Adrenal gland (tissue), 12 donors: Measurements from ENCODE around the gene KAT6B. TPM values are rescaled to one million over a fixed set of nuclear protein-coding genes. Genes with fewer than 3 reads are reported as not detected.

Experiments
- DNase-seq, 7 donors: peaks; one replicate each; pipeline ENCODE4 v3.0.0-alpha.2; 2019 to 2020
- H3K27ac ChIP-seq, 5 donors: fragments of 200-600 bp; sonication (generic) in 4 of 5; 1 replicate in 3 of 5; 2 replicates in 2 of 5; pipeline versions ENCODE4 v1.5.1 to v1.8.0; 2016 to 2020; ENCODE audit warnings: mild to moderate bottlenecking in 1 of 5
- H3K27me3 ChIP-seq: fragments of 200-600 bp; 2 replicates; pipeline ENCODE4 v1.8.0; 2021
- H3K36me3 ChIP-seq, 2 donors: fragments of 200-600 bp; replicated peaks in 1 of 2; 1 replicate in 1 of 2; 2 replicates in 1 of 2; pipeline versions ENCODE4 v1.5.1 to v1.8.0; 2018 to 2022
- H3K4me1 ChIP-seq, 2 donors: fragments of 200-600 bp; replicated peaks in 1 of 2; 1 replicate in 1 of 2; 2 replicates in 1 of 2; pipeline versions ENCODE4 v1.5.1 to v1.8.0; 2018 to 2021
- H3K4me3 ChIP-seq, 4 donors: fragments of 200-600 bp; sonication (generic) in 3 of 4; one replicate each; pipeline ENCODE4 v1.5.1; 2016 to 2018
- H3K9me3 ChIP-seq, 3 donors: fragments of 200-600 bp; sonication (generic) in 1 of 3; replicated peaks in 1 of 3; 1 replicate in 2 of 3; 2 replicates in 1 of 3; pipeline versions ENCODE4 v1.5.1 to v1.8.0; 2016 to 2021
- POLR2A ChIP-seq, 2 donors: fragments of 450-650 bp; IDR thresholded peaks; one replicate each; pipeline ENCODE4 v1.6.1; 2017; ENCODE audit warnings: antibody characterized with exemption in 2 of 2, mild to moderate bottlenecking in 2 of 2, moderate library complexity in 1 of 2
- WGBS, 4 donors: extraction: QIAGEN DNeasy Blood & Tissue Kit in 2 of 4; methylation state at CpG; one replicate each; pipeline versions ENCODE4 v1.1.5 to v1.1.7; 2013 to 2017; 5-methylcytosine and 5-hydroxymethylcytosine counted together
- intact Hi-C, 2 donors: fragments of 100-400 bp; cut with DNase I; formaldehyde crosslinking; loops; one replicate each; pipeline versions ENCODE4 v1.14.1 to v1.15.0; 2022 to 2023
- polyA plus RNA-seq, 3 donors: library from polyadenylated mRNA; stranded (reverse); fragments of 200-250 nt in 2 of 3; fragments of 350-450 nt in 1 of 3; fragmentation: Illumina TruSeq in 1 of 3; extraction: RNeasy Lipid Tissue Mini Kit (QIAGEN cat#74804) in 1 of 3; gene quantifications; one replicate each; pipeline ENCODE4 v1.2.3, GENCODE V29; 2013 to 2014
- total RNA-seq, 9 donors: library from RNA; depleted of rRNA in 4 of 9; stranded (reverse); fragments of >200 nt in 4 of 9; fragments of 120-200 nt in 1 of 9; fragmentation: NEBNext Ultra II Directional in 1 of 9; extraction: Animal tissue kit (Norgen Biotek cat#: 25700) in 1 of 9; gene quantifications; one replicate each; pipeline versions ENCODE4 v1.1.0 to v1.2.4, GENCODE V29; 2013 to 2023
- TF ChIP-seq, protein P1 (sequence below), 6 experiments: fragments of 450-650 bp in 4 of 6; fragments of 200-600 bp in 2 of 6; sonication (generic) in 1 of 6; IDR thresholded peaks; 1 replicate in 5 of 6; 2 replicates in 1 of 6; pipeline versions ENCODE4 v1.5.1 to v1.8.0; 2016 to 2021; ENCODE audit warnings: antibody characterized with exemption in 6 of 6, mild to moderate bottlenecking in 2 of 6, moderate library complexity in 1 of 6
- donor health status: healthy with polysubstance abuse.
- donor health status: Bipolar disorder and iron deficiency.
- donor health status: DM: yes; HTN: yes; CAD: no.
- donor health status: DM: no; HTN: no; CAD: no.
- donor health status: DM: no; HTN: no; CAD: no.
- donor health status: DM: yes; HTN: yes; CAD: no.

Gene KAT6B
- total and polyA plus RNA-seq, 12 donors, result 6.0 to 50.2 (median 25.8) TPM

DNA sequence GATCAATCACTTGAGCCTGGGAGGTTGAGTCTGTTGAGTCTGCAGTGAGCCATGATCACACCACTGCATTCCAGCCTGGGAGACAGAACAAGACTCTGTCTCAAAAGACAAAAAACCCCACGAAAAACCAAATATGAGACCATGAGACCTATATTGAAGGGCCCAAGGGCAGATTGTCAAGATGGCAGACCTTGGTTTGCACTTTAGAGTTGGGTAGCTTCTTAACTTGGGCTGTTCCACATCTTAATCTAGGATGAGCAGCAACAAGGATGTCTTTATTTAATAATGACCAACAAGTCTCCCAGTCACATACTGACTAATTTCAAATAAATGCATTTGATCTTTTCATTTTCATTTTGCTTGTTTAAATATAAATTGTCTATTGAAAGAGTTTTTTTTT, 43.8 kb downstream of the KAT6B start:
- intact Hi-C loops, result no loop called here
- H3K4me1 ChIP-seq, result peaks cover 0 to 23% of the 10 kb centered on the region in 2 donors

DNA sequence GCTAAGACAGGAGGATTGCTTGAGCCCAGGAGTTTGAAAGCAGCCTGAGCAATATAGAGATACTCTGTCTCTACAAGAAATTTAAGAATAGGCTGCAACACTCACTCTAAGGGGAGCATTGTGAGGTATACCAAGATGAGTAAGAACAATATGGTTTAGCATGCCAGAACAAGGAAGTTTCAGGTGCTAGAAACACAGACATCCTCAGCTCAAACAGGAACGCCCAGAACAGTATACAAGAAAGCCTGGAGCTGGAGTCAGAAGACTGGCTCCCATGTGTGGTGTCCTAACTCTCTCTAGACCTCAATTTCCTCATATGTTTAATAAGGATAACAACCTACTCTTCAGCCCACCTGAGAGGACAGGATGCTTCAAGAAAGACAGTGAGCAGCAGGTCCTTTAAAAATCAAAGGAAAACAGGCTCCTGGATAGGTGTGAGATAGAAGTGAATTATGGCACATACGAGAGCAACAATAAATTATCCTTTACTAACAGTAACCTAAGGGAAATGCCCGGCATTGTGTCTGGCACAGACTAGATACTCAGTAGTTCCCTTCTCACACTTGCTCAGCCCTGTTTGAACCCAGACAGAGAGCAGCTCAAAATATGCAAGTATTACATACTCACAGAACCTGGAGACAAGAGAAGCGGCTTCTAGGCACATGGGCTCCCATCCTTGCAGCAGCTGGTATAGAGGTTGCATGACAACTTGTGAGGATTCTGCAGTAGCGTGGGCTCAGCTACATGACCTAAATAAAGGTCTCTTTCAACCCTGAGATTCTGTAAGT, 45.4 kb downstream of the KAT6B start:
- no peaks in the 10 kb centered on the region for H3K9me3 ChIP-seq
- H3K4me1 ChIP-seq, result peaks cover 0 to 24% of the 10 kb centered on the region in 2 donors
- peak in 1 of 7 donors; percentile 25 for DNase-seq
- no peak overlapping the region for H3K27ac ChIP-seq
- no peak overlapping the region for H3K4me3 ChIP-seq
- intact Hi-C loops, result no loop called here
- H3K36me3 ChIP-seq, result no peaks in the 10 kb centered on the region
- TF ChIP-seq, protein P1, sequence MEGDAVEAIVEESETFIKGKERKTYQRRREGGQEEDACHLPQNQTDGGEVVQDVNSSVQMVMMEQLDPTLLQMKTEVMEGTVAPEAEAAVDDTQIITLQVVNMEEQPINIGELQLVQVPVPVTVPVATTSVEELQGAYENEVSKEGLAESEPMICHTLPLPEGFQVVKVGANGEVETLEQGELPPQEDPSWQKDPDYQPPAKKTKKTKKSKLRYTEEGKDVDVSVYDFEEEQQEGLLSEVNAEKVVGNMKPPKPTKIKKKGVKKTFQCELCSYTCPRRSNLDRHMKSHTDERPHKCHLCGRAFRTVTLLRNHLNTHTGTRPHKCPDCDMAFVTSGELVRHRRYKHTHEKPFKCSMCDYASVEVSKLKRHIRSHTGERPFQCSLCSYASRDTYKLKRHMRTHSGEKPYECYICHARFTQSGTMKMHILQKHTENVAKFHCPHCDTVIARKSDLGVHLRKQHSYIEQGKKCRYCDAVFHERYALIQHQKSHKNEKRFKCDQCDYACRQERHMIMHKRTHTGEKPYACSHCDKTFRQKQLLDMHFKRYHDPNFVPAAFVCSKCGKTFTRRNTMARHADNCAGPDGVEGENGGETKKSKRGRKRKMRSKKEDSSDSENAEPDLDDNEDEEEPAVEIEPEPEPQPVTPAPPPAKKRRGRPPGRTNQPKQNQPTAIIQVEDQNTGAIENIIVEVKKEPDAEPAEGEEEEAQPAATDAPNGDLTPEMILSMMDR (IDR thresholded peaks at IDR 0.05), result no peak
- no peak for TF ChIP-seq POLR2A (IDR thresholded peaks at IDR 0.05)
- WGBS, 4 donors, result 77 to 87% (median 83%) methylated on average over 5 of the region's 5 CpGs
- H3K27me3 ChIP-seq, result no peaks in the 10 kb centered on the region

More for the DNA sequence above, 43.8 kb downstream of the KAT6B start:
- no peak overlapping the region for H3K4me3 ChIP-seq
- no peak for DNase-seq
- H3K27ac ChIP-seq, result no peak overlapping the region
- no peaks in the 10 kb centered on the region for H3K9me3 ChIP-seq
- WGBS, 4 donors, result 57 to 100% (median 96%) methylated on average over 1 of the region's 1 CpG
- TF ChIP-seq POLR2A (IDR thresholded peaks at IDR 0.05), result no peak
- TF ChIP-seq, protein P1 (IDR thresholded peaks at IDR 0.05), result no peak
- H3K36me3 ChIP-seq, result no peaks in the 10 kb centered on the region
- no peaks in the 10 kb centered on the region for H3K27me3 ChIP-seq

DNA sequence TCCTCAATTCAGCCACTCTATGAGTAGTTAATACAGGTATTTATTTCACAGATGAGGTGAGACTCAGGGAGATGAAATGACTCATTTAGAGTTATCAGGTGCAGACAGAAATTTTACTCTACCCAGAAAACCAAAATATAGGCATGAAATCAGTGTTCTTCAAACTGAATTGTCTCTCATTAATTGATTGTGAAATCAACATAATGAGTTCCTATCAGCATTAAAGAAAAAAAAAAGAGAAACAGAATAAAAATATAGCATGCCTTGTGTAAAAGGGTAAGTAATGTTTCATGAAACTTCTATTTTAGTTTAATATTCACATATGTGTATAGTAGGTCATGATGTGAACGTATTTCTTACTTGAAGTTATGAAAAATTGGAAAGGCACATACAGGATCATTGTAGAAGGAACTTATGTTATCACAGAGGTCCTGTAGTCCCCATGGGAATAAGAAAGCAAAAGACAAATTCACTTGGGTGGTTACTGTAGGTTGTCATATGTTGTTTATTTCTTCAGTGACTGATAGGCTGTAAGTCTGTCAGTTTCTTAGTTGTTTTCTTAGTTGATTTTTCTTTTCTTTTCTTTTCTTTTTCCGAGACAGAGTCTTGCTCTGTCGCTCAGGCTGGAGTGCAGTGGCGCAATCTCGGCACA, 47.5 kb downstream of the KAT6B start:
- peaks cover 0 to 23% of the 10 kb centered on the region in 2 donors for H3K4me1 ChIP-seq
- intact Hi-C loops, result no loop called here
- WGBS, 4 donors, result 81 to 92% (median 86%) methylated on average over 5 of the region's 5 CpGs

DNA sequence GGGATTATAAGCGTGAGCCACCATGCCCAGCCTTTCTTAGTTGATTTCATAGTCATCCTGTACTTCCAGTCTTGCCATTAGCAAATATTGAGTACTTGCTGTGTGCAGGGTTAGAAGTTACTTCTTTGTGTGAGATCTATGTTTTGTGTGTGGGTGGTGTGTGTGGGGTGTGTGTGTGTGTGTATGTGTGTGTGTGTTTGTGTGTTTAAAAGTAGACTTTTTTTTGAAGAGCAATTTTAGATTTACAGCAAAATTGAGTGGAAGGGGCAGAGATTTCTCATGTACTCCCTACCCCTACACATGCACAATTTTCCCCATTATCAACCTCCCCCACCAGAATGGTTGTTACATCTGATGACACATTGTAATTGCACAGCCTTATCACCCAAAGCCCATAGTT, 48.2 kb downstream of the KAT6B start:
- H3K27me3 ChIP-seq, result no peaks in the 10 kb centered on the region
- intact Hi-C loops, result no loop called here
- H3K4me1 ChIP-seq, result peaks cover 0 to 23% of the 10 kb centered on the region in 2 donors
- TF ChIP-seq POLR2A (IDR thresholded peaks at IDR 0.05), result no peak
- TF ChIP-seq, protein P1 (IDR thresholded peaks at IDR 0.05), result no peak
- DNase-seq, result no peak
- 98 to 100% (median 100%) methylated on average over 1 of the region's 1 CpG for WGBS, 4 donors
- H3K9me3 ChIP-seq, result no peaks in the 10 kb centered on the region
- H3K4me3 ChIP-seq, result no peak overlapping the region
- no peak overlapping the region for H3K27ac ChIP-seq
- H3K36me3 ChIP-seq, result no peaks in the 10 kb centered on the region

More for the DNA sequence above, 47.5 kb downstream of the KAT6B start:
- TF ChIP-seq, protein P1 (IDR thresholded peaks at IDR 0.05), result no peak
- TF ChIP-seq POLR2A (IDR thresholded peaks at IDR 0.05), result no peak
- Histone ChIP-seq H3K36me3 (no peaks in the 10 kb centered on the region), H3K27me3 (no peaks in the 10 kb centered on the region), H3K27ac (no peak overlapping the region), H3K9me3 (no peaks in the 10 kb centered on the region), H3K4me3 (no peak overlapping the region)
- no peak for DNase-seq
